ENCODE measurements around the gene CTRB1. TPM values are rescaled to one million over a fixed set of nuclear protein-coding genes. Genes with fewer than 3 reads are reported as not detected.

The CTRB1 gene
- total and polyA plus RNA-seq, 2 of the 13 experiments (the other 11 are each of a cell fraction or from before 2014, with no cell fraction given) = not detected

GRCh38 chr16:75264999-75265910, 46.5 kb downstream of the CTRB1 start (continued):
- TF ChIP-seq KDM4B (CRISPR knock-in tag; IDR thresholded peaks at IDR 0.05) (0 out of 2 replicates have a peak, but pooled peaks have one; percentile 49), NCOA1 (CRISPR knock-in tag; IDR thresholded peaks at IDR 0.05) (peak; percentile 64; the same call in 1 of the 2 replicates), ZNF75D (CRISPR knock-in tag; IDR thresholded peaks at IDR 0.05; ENCODE audit: borderline replicate concordance) (no peak), ZFAT (CRISPR knock-in tag; conservative IDR thresholded peaks at IDR 0.05) (no peak), FUBP1 (CRISPR knock-in tag; IDR thresholded peaks at IDR 0.05; ENCODE audit: borderline replicate concordance) (no peak), POGK (CRISPR knock-in tag; conservative IDR thresholded peaks at IDR 0.05) (no peak; the same call in none of the 2 replicates), CCAR2 (optimal IDR thresholded peaks at IDR 0.05; ENCODE audit: low read depth, low read length) (no peak), GLI4 (CRISPR knock-in tag; IDR thresholded peaks at IDR 0.05; ENCODE audit: borderline replicate concordance) (peak; percentile 83), RNF2 (conservative IDR thresholded peaks at IDR 0.05; ENCODE audit: low read depth) (no peak), PPARG (CRISPR knock-in tag; conservative IDR thresholded peaks at IDR 0.05) (no peak), ZIK1 (CRISPR knock-in tag; IDR thresholded peaks at IDR 0.05; ENCODE audit: borderline replicate concordance, low read depth) (no peak; the same call in 1 of the 2 replicates), ZBTB7A (CRISPR knock-in tag; IDR thresholded peaks at IDR 0.05) (peak; percentile 50; the same call in 1 of the 2 replicates), ZSCAN9 (CRISPR knock-in tag; IDR thresholded peaks at IDR 0.05; ENCODE audit: borderline replicate concordance) (no peak), ZNF468 (CRISPR knock-in tag; IDR thresholded peaks at IDR 0.05) (no peak), PBX2 (CRISPR knock-in tag; IDR thresholded peaks at IDR 0.05) (no peak), CC2D1A (CRISPR knock-in tag; IDR thresholded peaks at IDR 0.05) (no peak), DMAP1 (CRISPR knock-in tag; IDR thresholded peaks at IDR 0.05) (0 out of 2 replicates have a peak, but pooled peaks have one; percentile 40), MTA3 (CRISPR knock-in tag; IDR thresholded peaks at IDR 0.05) (no peak), ZNF639 (CRISPR knock-in tag; conservative IDR thresholded peaks at IDR 0.05) (no peak), SATB2 (CRISPR knock-in tag; IDR thresholded peaks at IDR 0.05) (no peak), ZNF562 (CRISPR knock-in tag; IDR thresholded peaks at IDR 0.05; ENCODE audit: borderline replicate concordance) (no peak)
